ENCODE data around the gene MAT1A.
"Not testable (repeated sequence)": the region's sequence is repeated elsewhere in the genome, so short reads cannot be mapped to it uniquely, and the experiment has no call there.

The MAT1A gene

DNA sequence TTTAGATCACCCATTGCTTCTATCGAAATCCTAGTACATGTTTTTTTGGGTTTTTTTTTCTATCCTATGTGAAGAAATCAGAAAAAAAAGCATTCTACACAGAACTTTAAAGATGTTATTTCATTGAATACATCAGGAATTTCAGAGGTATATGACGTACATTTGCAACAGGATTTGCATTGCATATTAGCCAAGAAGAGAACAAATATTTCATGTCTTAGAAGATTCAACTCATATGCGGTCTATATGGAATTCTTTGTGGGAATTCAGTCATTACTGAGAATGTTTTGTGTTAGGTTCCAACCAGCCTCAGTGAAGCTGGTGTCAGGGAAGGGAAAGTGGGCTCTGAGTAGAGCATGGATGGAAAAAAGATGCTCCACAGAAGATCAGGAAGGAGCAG lies 45.1 kb downstream of the MAT1A start:
- DNase-seq (ENCODE audit: low read depth in 2 of 2); H3K4me3 ChIP-seq (replicated peaks in 1 of 2; ENCODE audit: low read depth in 2 of 2, low read length in 2 of 2): not testable (repeated sequence)

- H3K4me3 ChIP-seq (replicated peaks in 1 of 2; ENCODE audit: low read depth in 2 of 2, low read length in 2 of 2); DNase-seq (ENCODE audit: low read depth in 2 of 2): not testable (repeated sequence)
These were observed 47.1 kb downstream of the MAT1A start for GRCh38 chr10:80242341-80242740.

- DNase-seq (ENCODE audit: low read depth in 2 of 2): not testable (repeated sequence)
These were observed 53.0 kb downstream of the MAT1A start for GRCh38 chr10:80236457-80236856.

DNA sequence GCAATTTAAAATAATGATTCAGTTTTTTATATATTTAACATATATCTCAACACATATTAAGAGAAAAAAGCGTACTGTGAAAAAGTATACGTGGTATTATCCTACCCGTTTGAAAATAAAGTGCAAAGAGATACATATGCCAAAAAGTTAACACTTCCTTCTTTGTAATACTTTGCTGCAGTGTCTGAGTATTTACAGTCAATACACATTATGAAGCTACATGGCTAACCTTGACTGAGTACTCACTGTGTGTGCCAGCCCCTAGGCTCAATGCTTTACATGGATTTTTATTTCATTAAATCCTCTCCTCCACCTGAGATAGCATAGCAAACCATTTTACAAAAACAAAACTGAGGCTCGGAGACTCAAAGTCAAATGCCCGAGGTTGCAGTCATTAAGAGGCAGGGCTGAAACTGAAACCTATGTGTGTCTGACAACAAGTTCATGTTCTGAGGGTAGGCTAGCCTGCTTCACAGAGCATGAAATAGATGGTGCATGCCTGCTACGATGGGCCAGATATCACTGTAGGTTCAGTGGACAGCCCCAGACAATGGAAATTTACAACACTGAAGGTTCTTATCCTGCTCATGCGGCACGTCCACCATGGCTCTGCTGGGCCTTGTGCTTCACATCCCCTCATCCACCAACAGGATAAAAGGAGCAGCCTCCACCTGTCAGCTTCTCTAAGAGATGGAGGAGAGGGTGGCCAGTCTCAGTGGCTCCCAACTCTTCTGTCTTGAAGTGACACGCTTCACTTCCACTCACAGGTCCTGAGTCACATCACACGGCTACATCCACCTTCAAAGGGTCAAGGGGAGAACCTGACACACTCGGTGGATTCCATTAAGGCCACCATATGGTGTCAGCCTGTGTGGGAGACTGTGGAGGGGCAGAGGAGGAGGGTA lies 54.9 kb downstream of the MAT1A start:
- not testable (repeated sequence) for DNase-seq (ENCODE audit: low read depth in 2 of 2); H3K4me3 ChIP-seq (replicated peaks in 1 of 2; ENCODE audit: low read depth in 2 of 2, low read length in 2 of 2)

More at GRCh38 chr10:80236457-80236856, 53.0 kb downstream of the MAT1A start:
- H3K4me3 ChIP-seq (replicated peaks in 1 of 2; ENCODE audit: low read depth in 2 of 2, low read length in 2 of 2): not testable (repeated sequence)

- DNase-seq (ENCODE audit: low read depth in 2 of 2); H3K4me3 ChIP-seq (replicated peaks in 1 of 2; ENCODE audit: low read depth in 2 of 2, low read length in 2 of 2): not testable (repeated sequence)
These were observed 55.6 kb downstream of the MAT1A start for GRCh38 chr10:80233871-80234270.

GRCh38 chr10:80226723-80227122 lies 62.7 kb downstream of the MAT1A start:
- not testable (repeated sequence) for H3K4me3 ChIP-seq (replicated peaks in 1 of 2; ENCODE audit: low read depth in 2 of 2, low read length in 2 of 2)
- peak; percentile 41 to 53 for DNase-seq (ENCODE audit: low read depth in 2 of 2)

- not testable (repeated sequence) for DNase-seq (ENCODE audit: low read depth in 2 of 2); H3K4me3 ChIP-seq (replicated peaks in 1 of 2; ENCODE audit: low read depth in 2 of 2, low read length in 2 of 2)
These were observed 66.4 kb downstream of the MAT1A start for GRCh38 chr10:80223031-80223419.

Data from cardiac fibroblast (primary cell).